ENCODE data around the gene SUGCT.

GRCh38 chr7:40279991-40280390 is 145.2 kb downstream of the SUGCT start:
- TF ChIP-seq EZH2phosphoT487 (IDR thresholded peaks at IDR 0.05; ENCODE audit: borderline replicate concordance, low read depth) (no peak), CTCF (IDR thresholded peaks at IDR 0.05) (no peak), GABPA (IDR thresholded peaks at IDR 0.05; ENCODE audit: low read depth) (no peak), REST (IDR thresholded peaks at IDR 0.05; ENCODE audit: low read depth, low read length) (no peak), YY1 (IDR thresholded peaks at IDR 0.05; ENCODE audit: low read depth) (no peak), FOXM1 (IDR thresholded peaks at IDR 0.05; ENCODE audit: low read depth) (no peak), PBX3 (IDR thresholded peaks at IDR 0.05) (no peak), POLR2AphosphoS5 (IDR thresholded peaks at IDR 0.05; ENCODE audit: low read depth, low read length) (no peak), TEAD4 (IDR thresholded peaks at IDR 0.05; ENCODE audit: borderline replicate concordance, insufficient read depth) (no peak), EP300 (IDR thresholded peaks at IDR 0.05; ENCODE audit: borderline replicate concordance in 1 of 2, low read depth in 1 of 2, low read length in 1 of 2) (no peak), SIN3A (IDR thresholded peaks at IDR 0.05; ENCODE audit: borderline replicate concordance, low read depth, low read length) (no peak), RAD21 (IDR thresholded peaks at IDR 0.05; ENCODE audit: low read length) (no peak), MAX (IDR thresholded peaks at IDR 0.05; ENCODE audit: low read depth) (no peak)

Data from SK-N-SH (cell line).